GM10248 (cell line): ENCODE results near the gene ABCA7.

Experiments used
- CTCF ChIA-PET: fragments of 300-600 bp; sonication (Branson Sonifier 250); formaldehyde crosslinking; extraction: SDS; loops from one replicate; lab custom pipeline; 2021; ENCODE audit warnings: antibody characterized with exemption; lab: Yijun Ruan, JAX
- POLR2A ChIA-PET: fragments of 350-650 bp; sonication (Branson Sonifier 250); formaldehyde crosslinking; extraction: SDS; loops from one replicate; lab custom pipeline; 2020; ENCODE audit warnings: antibody characterized with exemption; lab: Yijun Ruan, JAX
- DNase-seq: peaks from one replicate; pipeline ENCODE4 v3.0.0; 2012; ENCODE audit errors: extremely low spot score
- TF ChIP-seq, protein P1 (sequence below): IDR thresholded peaks from 2 replicates; pipeline ENCODE4 v1.5.1; 2012; ENCODE audit warnings: mild to moderate bottlenecking, low read depth; ENCODE audit errors: extremely low read depth, missing control alignments, control extremely low read depth

ABCA7 gene

DNA sequence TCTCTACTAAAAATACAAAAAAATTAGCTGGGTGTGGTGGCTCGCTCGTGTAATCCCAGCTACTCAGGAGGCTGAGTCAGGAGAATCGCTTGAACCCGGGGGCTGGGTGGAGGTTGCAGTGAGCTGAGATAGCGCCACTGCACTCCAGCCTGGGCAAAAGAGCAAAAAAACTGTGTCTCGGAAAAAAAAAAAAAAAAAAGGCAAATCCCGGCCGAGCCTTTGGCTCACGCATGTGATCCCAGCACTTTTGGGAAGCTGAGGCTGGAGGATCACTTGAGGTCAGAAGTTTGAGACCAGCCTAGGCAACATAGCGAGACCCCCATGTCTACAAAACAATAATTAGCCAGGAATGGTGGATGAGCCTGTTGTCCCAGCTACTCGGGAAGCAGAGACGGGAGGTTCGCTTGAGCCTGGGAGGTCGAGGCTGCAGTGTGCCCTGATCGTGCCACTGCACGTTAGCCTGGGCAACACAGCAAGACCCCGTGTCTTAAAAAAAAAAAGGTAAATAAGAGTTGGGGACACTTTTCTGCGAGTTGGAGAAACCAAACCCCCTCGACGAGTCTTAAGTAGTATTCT is 63.3 kb downstream of the ABCA7 start:
- ChIA-PET CTCF (interaction anchor here (1.4 to 2.2 kb wide), 2 partner anchors 10 to 64 kb away, joined by 3 to 17 read pairs; no protein-coding TSS in a partner anchor), POLR2A (interaction anchor here (0.6 to 1.0 kb wide), 3 partner anchors 28 to 1375 kb away, joined by 3 to 5 read pairs (median 4); no protein-coding TSS in a partner anchor)

GRCh38 chr19:1103708-1104310 is 63.9 kb downstream of the ABCA7 start, which contains the start of gene GPX4:
TSS of gene GPX4 (plus strand) at chr19:1103994. CDS start at chr19:1104044, 50 bp downstream.
- POLR2A ChIA-PET, result interaction anchor here (0.5 to 0.6 kb wide), 2 partner anchors 72 to 965 kb away, joined by 3 to 4 read pairs; no protein-coding TSS in a partner anchor
- DNase-seq, result peak; percentile 98
- CTCF ChIA-PET, result interaction anchor here (1.0 to 2.2 kb wide), 3 partner anchors 9 to 64 kb away, joined by 3 to 17 read pairs (median 3); no protein-coding TSS in a partner anchor
- TF ChIP-seq, protein P1, sequence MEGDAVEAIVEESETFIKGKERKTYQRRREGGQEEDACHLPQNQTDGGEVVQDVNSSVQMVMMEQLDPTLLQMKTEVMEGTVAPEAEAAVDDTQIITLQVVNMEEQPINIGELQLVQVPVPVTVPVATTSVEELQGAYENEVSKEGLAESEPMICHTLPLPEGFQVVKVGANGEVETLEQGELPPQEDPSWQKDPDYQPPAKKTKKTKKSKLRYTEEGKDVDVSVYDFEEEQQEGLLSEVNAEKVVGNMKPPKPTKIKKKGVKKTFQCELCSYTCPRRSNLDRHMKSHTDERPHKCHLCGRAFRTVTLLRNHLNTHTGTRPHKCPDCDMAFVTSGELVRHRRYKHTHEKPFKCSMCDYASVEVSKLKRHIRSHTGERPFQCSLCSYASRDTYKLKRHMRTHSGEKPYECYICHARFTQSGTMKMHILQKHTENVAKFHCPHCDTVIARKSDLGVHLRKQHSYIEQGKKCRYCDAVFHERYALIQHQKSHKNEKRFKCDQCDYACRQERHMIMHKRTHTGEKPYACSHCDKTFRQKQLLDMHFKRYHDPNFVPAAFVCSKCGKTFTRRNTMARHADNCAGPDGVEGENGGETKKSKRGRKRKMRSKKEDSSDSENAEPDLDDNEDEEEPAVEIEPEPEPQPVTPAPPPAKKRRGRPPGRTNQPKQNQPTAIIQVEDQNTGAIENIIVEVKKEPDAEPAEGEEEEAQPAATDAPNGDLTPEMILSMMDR, result no peak

More for the DNA sequence above, 63.3 kb downstream of the ABCA7 start:
- DNase-seq, result no peak
- TF ChIP-seq, protein P1, result no peak

DNA sequence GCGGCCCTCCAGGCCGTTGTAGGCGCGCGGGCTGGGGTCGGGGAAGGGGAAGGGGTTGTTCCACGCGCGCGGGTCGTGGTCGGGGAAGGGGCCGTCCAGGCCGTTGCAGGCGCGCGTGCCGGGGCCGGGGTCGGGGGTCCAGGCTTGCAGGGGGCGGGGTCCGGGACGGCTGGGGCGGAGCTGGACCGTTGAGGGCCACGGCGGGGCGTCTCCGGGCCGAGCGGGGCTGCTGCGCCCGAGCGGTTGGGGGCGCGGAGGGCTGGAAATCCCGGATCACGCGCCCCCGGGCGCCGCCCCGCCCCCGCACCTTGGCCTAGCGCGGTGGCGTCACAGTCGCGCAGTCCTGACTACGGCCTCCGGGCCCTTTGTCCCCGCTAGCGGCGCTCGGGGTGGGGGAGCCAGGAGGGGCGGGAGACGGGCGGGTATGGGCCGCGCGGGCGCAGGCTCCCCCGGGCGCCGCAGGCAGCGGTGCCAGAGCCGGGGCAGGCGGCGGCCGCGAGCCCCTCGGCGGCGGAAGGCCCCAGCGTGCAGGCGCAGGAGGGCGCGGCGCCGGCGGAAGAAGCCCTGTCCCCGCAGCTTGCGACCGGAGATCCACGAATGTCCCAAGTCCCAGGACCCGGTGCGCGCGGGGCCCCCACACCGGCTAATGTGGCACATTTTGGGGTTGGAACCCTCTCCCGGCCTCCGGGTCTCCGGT is 64.6 kb downstream of the ABCA7 start:
- DNase-seq, result peak; percentile 85
- ChIA-PET POLR2A (interaction anchor here (0.5 to 0.6 kb wide), 2 partner anchors 63 to 72 kb away, joined by 3 to 4 read pairs; no protein-coding TSS in a partner anchor), CTCF (interaction anchor here (0.7 to 2.2 kb wide), 4 partner anchors 9 to 90 kb away, joined by 3 to 17 read pairs (median 3); no protein-coding TSS in a partner anchor)
- TF ChIP-seq, protein P1, result no peak

DNA sequence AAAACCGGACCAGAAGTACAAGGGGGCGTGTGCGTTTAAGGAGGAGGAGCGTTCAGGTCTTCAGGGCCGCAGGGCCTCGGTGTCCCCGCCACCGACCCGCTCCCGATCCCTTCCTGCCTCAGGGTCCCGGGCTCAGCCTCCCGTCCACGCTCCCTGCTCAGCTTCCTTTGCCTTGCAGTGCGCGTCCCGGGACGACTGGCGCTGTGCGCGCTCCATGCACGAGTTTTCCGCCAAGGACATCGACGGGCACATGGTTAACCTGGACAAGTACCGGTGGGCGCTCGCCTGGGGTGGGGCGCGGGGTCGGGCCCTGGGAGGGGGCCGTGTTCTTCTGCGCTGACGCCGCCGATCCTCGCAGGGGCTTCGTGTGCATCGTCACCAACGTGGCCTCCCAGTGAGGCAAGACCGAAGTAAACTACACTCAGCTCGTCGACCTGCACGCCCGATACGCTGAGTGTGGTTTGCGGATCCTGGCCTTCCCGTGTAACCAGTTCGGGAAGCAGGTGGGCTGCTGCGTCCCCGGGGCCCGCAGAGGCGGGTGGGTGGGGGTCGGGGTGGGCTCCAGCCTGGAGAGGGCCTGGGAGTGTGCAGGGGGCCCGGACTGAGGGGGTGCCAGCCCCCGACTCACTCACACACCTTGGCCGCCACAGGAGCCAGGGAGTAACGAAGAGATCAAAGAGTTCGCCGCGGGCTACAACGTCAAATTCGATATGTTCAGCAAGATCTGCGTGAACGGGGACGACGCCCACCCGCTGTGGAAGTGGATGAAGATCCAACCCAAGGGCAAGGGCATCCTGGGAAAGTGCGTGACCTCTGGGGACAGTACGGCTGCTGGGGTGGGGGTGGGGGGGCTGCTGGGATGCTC is 65.3 kb downstream of the ABCA7 start:
- no peak for DNase-seq
- CTCF ChIA-PET, result interaction anchor here (0.7 to 1.4 kb wide), 3 partner anchors 66 to 90 kb away, joined by 3 to 4 read pairs (median 3); no protein-coding TSS in a partner anchor
- TF ChIP-seq, protein P1, result no peak
- POLR2A ChIA-PET, result interaction anchor here (0.9 kb wide), 1 partner anchor 16 kb away, joined by 3 read pairs; no protein-coding TSS in a partner anchor

- CTCF ChIA-PET, result interaction anchor here (1.2 kb wide), 1 partner anchor 89 kb away, joined by 4 read pairs; no protein-coding TSS in a partner anchor
- TF ChIP-seq, protein P1, result no peak
These were observed 66.2 kb downstream of the ABCA7 start for GRCh38 chr19:1105873-1106840.

More at GRCh38 chr19:1105873-1106840, 66.2 kb downstream of the ABCA7 start:
- POLR2A ChIA-PET, result interaction anchor here (0.7 to 0.9 kb wide), 2 partner anchors 17 to 71 kb away, joined by 3 read pairs; no protein-coding TSS in a partner anchor
- no peak for DNase-seq
